ENCODE results near the gene CCDC78. TPM values are rescaled to one million over a fixed set of nuclear protein-coding genes. Genes with fewer than 3 reads are reported as not detected.
A peak's percentile ranks its signal among the peaks of the same experiment; 100 is the strongest.
"Not testable (repeated sequence)": the region's sequence is repeated elsewhere in the genome, so short reads cannot be mapped to it uniquely, and the experiment has no call there.

The CCDC78 gene
- total RNA-seq, 1 donor from 2014 or later = 0.78 TPM

DNA sequence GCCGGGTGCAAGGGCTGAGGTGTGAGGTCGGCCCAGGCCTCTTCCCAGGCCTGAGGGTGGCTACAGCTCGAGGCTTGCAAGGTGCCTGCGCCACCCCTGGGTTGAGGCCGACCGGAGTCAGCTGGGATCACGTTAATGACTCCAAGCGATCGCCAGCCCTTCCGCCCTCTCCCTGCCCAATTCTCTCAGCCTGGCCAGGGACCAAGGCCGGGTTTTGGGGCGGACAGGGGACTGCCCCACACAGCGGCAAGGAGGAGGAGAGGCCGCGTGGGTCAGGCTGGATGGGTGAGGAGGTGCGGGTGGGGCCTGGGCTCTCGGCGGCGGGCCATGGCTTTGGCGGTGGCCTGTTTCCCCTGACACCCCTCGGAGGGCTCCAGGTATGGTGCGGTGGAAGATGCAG, 32.9 kb downstream of the CCDC78 start:
- no peaks in the 10 kb centered on the region for H3K9me3 ChIP-seq
- no peak for ATAC-seq
- H3K27me3 ChIP-seq = peaks cover 48% of the 10 kb centered on the region
- intact Hi-C loops (cut with DNase I) = no loop called here
- no peaks in the 10 kb centered on the region for H3K36me3 ChIP-seq
- no peak overlapping the region for H3K4me3 ChIP-seq
- DNase-seq = no peak
- peaks cover 25% of the 10 kb centered on the region for H3K4me1 ChIP-seq
- TF ChIP-seq, protein P1, sequence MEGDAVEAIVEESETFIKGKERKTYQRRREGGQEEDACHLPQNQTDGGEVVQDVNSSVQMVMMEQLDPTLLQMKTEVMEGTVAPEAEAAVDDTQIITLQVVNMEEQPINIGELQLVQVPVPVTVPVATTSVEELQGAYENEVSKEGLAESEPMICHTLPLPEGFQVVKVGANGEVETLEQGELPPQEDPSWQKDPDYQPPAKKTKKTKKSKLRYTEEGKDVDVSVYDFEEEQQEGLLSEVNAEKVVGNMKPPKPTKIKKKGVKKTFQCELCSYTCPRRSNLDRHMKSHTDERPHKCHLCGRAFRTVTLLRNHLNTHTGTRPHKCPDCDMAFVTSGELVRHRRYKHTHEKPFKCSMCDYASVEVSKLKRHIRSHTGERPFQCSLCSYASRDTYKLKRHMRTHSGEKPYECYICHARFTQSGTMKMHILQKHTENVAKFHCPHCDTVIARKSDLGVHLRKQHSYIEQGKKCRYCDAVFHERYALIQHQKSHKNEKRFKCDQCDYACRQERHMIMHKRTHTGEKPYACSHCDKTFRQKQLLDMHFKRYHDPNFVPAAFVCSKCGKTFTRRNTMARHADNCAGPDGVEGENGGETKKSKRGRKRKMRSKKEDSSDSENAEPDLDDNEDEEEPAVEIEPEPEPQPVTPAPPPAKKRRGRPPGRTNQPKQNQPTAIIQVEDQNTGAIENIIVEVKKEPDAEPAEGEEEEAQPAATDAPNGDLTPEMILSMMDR (IDR thresholded peaks at IDR 0.05) = no peak
- no peak overlapping the region for H3K27ac ChIP-seq

DNA sequence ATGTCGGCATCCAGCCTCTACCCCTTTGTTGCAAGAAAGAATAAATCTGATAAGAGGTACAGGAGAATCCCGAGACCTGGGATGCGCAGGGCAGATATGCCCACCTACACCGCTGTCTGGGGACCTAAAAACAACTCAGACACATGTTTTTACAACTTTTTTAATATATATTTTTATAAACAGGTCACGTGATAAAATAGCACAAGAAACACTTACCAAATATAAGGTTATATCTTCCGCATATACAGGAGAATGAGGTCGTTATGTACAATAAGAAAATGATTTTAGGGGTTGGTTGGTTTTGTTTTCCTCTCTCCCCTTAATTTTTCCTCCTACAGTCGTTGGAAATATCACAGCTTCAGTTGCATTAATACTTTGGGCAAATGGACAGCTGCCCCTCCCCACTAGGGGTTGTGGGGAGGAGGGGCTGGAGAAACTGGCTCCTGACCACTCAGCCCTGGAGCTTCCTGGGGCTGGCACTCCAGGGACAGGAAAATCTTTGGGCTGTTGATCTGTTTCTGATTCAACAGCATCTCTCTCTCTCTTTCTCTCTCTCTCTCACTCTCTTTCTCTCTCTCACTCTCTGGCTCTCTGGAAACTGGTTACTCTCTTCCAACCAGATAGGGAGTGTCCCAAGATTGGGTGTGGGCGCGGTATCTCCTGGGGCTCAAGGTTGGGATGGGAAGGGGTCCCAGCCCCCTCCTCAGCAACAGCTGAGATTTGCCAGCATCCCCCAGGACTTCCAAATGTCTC, 33.7 kb downstream of the CCDC78 start:
- H3K27ac ChIP-seq = no peak overlapping the region
- H3K9me3 ChIP-seq = no peaks in the 10 kb centered on the region
- no peak overlapping the region for H3K4me3 ChIP-seq
- H3K27me3 ChIP-seq = peaks cover 45% of the 10 kb centered on the region
- intact Hi-C loops (cut with DNase I) = no loop called here
- ATAC-seq (no peak), DNase-seq (no peak)
- no peaks in the 10 kb centered on the region for H3K36me3 ChIP-seq
- peaks cover 25% of the 10 kb centered on the region for H3K4me1 ChIP-seq
- TF ChIP-seq, protein P1 (IDR thresholded peaks at IDR 0.05) = no peak

DNA sequence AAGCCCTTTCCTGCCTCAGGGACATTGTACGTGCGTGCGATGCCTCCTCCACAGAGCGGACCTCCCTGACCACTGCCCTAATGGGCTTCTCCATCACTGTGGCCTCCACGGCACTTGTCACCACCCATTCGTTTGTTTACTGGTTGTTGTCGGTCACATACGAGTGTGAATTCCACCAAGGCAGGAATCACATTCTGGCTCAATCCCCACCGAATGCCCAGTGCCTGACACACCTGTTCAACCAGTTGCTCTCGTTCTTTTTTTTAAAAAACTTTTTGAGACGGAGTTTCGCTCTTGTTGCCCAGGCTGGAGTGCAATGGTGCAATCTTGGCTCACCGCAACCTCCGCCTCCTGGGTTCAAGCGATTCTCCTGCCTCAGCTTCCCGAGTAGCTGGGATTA, 35.0 kb downstream of the CCDC78 start:
- H3K4me3 ChIP-seq; DNase-seq; intact Hi-C loops (cut with DNase I); H3K36me3 ChIP-seq; H3K27ac ChIP-seq; ATAC-seq; H3K9me3 ChIP-seq: not testable (repeated sequence)
- H3K27me3 ChIP-seq = peaks cover 38% of the 10 kb centered on the region
- peaks cover 25% of the 10 kb centered on the region for H3K4me1 ChIP-seq

DNA sequence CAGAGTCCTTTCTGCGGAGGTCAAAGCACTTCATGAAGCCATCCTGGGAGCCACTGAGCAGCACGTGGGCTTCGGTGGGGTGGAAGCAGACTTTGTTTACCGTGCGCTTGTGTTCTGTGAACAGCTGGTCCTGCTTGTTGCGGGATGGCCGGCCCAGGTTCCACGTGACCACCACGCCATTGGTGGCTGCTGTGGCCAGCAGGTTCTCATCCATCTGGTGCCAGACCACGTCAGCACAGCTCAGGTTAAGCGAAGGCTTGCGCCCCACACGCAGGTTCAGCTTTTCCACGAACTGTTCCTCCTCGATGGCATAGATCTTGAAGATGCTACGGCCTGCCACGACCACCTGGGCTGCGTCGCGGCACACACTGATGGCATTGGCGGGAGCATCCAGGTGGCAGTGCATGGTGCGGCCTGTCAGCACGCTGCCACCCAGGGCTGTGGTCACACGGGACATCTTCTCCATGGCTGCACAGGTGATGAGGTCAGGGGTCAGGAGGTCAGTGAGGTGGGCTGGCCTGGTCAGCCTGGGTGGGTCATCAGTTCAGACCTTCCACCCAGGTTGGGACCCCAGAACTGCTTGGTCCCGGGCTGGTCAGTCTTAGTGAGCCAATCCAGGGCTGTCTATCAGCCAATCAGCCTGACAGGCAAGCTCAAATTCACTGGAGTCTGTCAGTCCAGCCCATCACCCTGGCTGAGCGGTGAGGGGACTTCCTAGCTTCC, 36.9 kb downstream of the CCDC78 start:
- Histone ChIP-seq H3K4me1 (peaks cover 35% of the 10 kb centered on the region), H3K36me3 (no peaks in the 10 kb centered on the region), H3K4me3 (peak overlapping the region; percentile 99), H3K27ac (peak overlapping the region; percentile 91), H3K27me3 (peaks cover 21% of the 10 kb centered on the region), H3K9me3 (no peaks in the 10 kb centered on the region)
- TF ChIP-seq, protein P1 (IDR thresholded peaks at IDR 0.05) = no peak
- DNase-seq (no peak), ATAC-seq (no peak)
- intact Hi-C loops (cut with DNase I) = no loop called here

DNA sequence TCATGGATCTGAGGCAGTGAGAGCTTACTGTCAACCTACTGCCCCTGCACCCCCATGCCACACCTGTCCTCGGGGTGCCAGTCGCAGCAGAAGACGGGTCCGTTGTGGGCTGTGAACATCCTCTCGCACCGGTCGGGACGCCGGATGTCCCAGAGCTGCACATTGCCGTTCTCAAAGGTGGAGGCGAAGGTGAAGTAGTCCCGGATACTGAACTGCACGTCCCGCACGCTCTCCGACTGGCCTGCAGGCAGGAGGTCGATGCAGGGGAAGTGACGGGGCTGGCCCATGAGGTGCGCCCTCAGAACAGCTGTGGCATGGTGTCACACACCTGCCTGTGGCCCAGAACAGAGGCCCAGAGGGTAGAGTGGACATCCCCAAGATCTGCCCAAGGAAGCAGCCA, 38.7 kb downstream of the CCDC78 start:
- peaks cover 6% of the 10 kb centered on the region for H3K36me3 ChIP-seq
- DNase-seq (no peak), ATAC-seq (no peak)
- intact Hi-C loops (cut with DNase I) = no loop called here
- H3K27ac ChIP-seq = no peak overlapping the region
- H3K9me3 ChIP-seq = no peaks in the 10 kb centered on the region
- TF ChIP-seq, protein P1 (IDR thresholded peaks at IDR 0.05) = no peak
- H3K27me3 ChIP-seq = peaks cover 4% of the 10 kb centered on the region
- no peak overlapping the region for H3K4me3 ChIP-seq
- H3K4me1 ChIP-seq = peaks cover 42% of the 10 kb centered on the region

Measured in upper lobe of right lung (tissue), 1 donor.